ENCODE measurements around the gene SLC12A7.

DNA sequence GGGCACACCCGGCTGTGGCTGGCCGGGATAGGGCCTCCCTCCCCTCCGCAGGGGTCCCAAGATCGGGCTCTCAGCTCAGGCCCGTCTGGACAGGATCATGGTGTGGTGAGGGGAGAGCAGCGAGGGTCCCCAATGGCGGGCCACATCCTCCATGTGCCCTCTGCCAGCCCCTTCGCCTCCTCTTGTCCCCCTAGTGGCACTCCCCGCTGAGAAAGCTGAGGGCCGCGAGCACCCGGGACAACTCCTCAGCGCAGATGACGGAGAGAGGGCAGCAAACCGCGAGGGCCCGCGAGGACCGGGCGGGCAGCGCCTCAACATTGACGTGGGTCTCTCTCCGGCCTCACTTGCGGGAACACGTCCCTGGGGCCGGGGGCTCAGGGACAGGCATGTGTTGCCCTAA, 78.7 kb downstream of the SLC12A7 start:
- TF ChIP-seq, protein P1, sequence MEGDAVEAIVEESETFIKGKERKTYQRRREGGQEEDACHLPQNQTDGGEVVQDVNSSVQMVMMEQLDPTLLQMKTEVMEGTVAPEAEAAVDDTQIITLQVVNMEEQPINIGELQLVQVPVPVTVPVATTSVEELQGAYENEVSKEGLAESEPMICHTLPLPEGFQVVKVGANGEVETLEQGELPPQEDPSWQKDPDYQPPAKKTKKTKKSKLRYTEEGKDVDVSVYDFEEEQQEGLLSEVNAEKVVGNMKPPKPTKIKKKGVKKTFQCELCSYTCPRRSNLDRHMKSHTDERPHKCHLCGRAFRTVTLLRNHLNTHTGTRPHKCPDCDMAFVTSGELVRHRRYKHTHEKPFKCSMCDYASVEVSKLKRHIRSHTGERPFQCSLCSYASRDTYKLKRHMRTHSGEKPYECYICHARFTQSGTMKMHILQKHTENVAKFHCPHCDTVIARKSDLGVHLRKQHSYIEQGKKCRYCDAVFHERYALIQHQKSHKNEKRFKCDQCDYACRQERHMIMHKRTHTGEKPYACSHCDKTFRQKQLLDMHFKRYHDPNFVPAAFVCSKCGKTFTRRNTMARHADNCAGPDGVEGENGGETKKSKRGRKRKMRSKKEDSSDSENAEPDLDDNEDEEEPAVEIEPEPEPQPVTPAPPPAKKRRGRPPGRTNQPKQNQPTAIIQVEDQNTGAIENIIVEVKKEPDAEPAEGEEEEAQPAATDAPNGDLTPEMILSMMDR (conservative IDR thresholded peaks at IDR 0.05): no peak
- no peak for TF ChIP-seq EZH2 (IDR thresholded peaks at IDR 0.05; ENCODE audit: low read depth)

Measured in PC-9 (cell line).